Mucosa of rectum (tissue), 2 donors: ENCODE data around the gene TSEN54.
A peak's percentile ranks its signal among the peaks of the same experiment; 100 is the strongest.

Source experiments
- H3K27ac ChIP-seq, 2 donors: one replicate each; pipeline ENCODE4 v1.7.0; 2013; ENCODE audit warnings: inconsistent platforms in 2 of 2, low read depth in 2 of 2, low read length in 2 of 2
- H3K27me3 ChIP-seq, 2 donors: one replicate each; pipeline ENCODE4 v1.7.0; 2013; ENCODE audit warnings: low read length in 2 of 2; ENCODE audit not compliant: control insufficient read depth in 2 of 2, insufficient read depth in 2 of 2
- H3K36me3 ChIP-seq, 2 donors: one replicate each; pipeline ENCODE4 v1.7.0; 2013; ENCODE audit warnings: low read length in 2 of 2; ENCODE audit not compliant: control insufficient read depth in 2 of 2, insufficient read depth in 2 of 2
- H3K4me1 ChIP-seq, 2 donors: one replicate each; pipeline ENCODE4 v1.7.0; 2013; ENCODE audit warnings: low read length in 2 of 2, mild to moderate bottlenecking in 1 of 2; ENCODE audit not compliant: control insufficient read depth in 2 of 2, insufficient read depth in 2 of 2
- H3K4me3 ChIP-seq, 2 donors: one replicate each; pipeline ENCODE4 v1.7.0; 2013; ENCODE audit warnings: low read length in 2 of 2
- H3K9ac ChIP-seq, 2 donors: one replicate each; pipeline ENCODE4 v1.7.0; 2013; ENCODE audit warnings: low read length in 2 of 2, low read depth in 1 of 2, mild to moderate bottlenecking in 1 of 2
- H3K9me3 ChIP-seq, 2 donors: one replicate each; pipeline ENCODE4 v1.7.0; 2013; ENCODE audit warnings: low read length in 2 of 2; ENCODE audit not compliant: control insufficient read depth in 2 of 2
- donor health status: healthy.
- donor health status: Normal muscosa, but diverticular disease.

Gene TSEN54

DNA sequence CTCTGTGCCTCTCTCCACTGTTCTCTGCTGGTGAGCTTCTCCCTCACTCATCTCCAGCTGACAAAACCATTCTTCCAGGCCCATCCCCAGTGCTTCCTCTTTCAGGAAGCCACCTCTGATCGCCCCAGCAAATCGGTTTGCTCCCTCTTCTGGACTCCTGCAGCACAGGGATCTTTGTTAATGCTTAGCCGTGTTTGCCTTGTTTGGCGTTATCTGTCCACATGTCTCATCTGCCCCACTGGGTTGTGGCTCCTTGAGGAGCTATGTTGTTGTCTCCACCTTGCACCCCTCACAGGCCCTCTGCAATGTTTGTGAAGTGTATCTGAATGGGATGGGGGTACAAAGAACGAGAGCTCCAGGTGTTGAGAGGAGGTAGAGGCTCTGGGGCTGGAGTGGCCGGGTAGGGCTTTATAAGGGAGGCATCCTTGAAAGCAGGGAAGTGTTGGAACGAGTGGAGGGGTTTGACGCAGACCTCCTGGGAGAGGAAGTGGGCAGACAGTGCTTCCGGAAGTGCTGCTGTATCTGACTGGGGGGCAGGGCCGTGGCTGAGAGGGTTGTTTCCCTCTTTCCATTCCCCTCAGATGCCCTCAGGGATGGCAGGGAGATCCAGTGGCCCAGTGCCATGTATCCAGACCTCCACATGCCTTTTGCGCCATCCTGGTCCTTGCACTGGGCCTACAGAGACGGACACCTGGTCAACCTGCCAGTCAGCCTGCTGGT lies 28.8 kb upstream of the TSEN54 start:
- Histone ChIP-seq H3K9ac (no peak overlapping the region), H3K27me3 (no peaks in the 10 kb centered on the region), H3K9me3 (no peaks in the 10 kb centered on the region), H3K27ac (peak overlapping the region; percentile 46 to 70), H3K4me3 (peak overlapping the region; percentile 11 to 14), H3K4me1 (peaks cover 16 to 20% of the 10 kb centered on the region in 2 donors), H3K36me3 (peaks cover 15 to 21% of the 10 kb centered on the region in 2 donors)

DNA sequence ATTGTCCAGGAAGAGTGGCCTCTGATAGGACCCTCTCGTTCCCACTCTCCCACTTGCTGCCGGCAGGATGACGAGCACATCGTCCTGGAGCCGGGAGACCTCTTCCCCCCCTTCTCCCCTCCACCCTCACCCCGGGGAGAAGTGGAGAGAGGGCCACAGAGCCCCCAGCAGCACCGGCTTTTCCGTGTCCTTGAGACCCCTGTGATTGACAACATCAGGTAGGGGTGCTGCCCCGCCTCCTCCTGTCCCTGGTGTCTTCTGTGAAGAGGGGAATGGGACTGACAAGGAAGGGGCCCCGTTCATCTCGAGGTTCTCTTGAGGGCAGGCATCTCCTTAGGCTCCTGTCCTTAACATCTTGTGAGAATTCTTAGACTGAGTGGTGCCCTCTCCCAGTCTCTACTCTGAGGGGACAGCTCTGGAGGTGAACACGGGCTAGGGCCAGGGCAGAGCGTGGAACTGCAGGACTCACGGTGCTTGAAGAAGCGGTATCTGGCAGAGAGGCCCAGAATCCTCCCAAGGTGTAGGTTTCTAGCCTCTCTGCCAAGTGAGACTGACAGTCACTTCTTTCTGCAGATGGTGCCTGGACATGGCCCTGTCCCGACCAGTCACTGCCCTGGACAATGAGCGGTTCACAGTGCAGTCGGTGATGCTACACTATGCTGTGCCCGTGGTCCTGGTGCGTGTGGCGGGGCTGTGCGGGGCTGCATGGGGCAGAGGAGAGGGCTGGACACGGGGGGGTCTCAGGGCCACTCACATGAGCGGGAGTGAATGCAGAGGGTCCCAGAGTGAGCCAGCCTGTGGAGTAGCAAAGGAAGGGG lies 27.4 kb upstream of the TSEN54 start:
- H3K27me3 ChIP-seq, result no peaks in the 10 kb centered on the region
- no peak overlapping the region for H3K4me3 ChIP-seq
- no peak overlapping the region for H3K9ac ChIP-seq
- H3K27ac ChIP-seq, result no peak overlapping the region
- H3K9me3 ChIP-seq, result no peaks in the 10 kb centered on the region
- peaks cover 27 to 31% of the 10 kb centered on the region in 2 donors for H3K36me3 ChIP-seq
- peaks cover 16 to 20% of the 10 kb centered on the region in 2 donors for H3K4me1 ChIP-seq

DNA sequence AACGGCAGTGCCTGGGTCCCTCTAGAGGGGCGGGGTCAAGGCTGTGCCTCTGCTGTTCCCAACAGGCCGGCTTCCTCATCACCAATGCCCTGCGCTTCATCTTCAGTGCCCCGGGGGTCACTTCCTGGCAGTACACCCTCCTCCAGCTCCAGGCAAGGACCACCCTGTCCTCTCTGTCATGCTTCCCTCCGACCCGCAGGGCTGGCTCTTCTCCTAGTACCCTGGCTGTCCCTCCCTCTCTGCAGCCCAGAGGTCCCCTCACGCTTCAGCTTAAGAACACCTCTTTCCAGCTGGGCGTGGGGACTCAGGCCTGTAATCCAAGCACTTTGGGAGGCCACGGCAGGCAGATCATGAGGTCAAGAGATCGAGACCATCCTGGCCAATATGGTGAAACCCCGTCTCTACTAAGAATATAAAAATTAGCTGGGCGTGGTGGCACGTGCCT lies 26.8 kb upstream of the TSEN54 start:
- H3K36me3 ChIP-seq, result peaks cover 32 to 37% of the 10 kb centered on the region in 2 donors
- no peaks in the 10 kb centered on the region for H3K9me3 ChIP-seq
- peaks cover 16 to 20% of the 10 kb centered on the region in 2 donors for H3K4me1 ChIP-seq
- H3K4me3 ChIP-seq, result no peak overlapping the region
- H3K9ac ChIP-seq, result peak overlapping the region in 1 of 2 donors; percentile 64
- H3K27ac ChIP-seq, result peak overlapping the region in 1 of 2 donors; percentile 85
- H3K27me3 ChIP-seq, result no peaks in the 10 kb centered on the region

DNA sequence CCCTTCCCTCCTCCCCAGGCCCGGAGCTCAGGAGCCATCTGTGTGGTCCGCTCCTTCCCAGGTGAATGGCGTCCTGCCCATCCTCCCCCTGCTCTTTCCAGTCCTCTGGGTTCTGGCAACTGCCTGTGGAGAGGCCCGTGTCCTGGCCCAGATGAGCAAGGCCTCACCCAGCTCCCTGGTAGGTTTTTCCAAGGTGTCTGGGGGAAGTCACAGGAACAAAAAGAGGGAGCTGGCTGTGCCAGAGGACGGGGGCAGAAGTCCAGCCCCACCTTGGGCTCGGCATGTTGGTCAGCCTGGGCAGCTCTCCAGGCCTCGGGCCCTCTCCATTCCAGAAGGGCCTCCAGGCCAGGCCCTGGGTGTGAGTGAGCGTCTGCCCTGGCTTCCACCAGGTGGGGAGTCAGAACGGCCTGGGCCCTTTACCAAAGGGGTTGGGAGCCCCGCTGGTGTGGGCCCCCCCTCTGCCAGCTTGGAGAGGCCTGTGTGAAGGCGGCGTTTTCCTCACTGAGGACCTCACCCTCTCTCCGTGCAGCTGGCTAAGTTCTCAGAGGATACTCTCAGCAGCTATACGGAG lies 26.1 kb upstream of the TSEN54 start:
- Histone ChIP-seq H3K9ac (peak overlapping the region in 1 of 2 donors; percentile 64), H3K27me3 (no peaks in the 10 kb centered on the region), H3K9me3 (no peaks in the 10 kb centered on the region), H3K4me3 (peak overlapping the region in 1 of 2 donors; percentile 20), H3K36me3 (peaks cover 36 to 44% of the 10 kb centered on the region in 2 donors), H3K27ac (peak overlapping the region; percentile 52 to 85), H3K4me1 (peaks cover 16 to 20% of the 10 kb centered on the region in 2 donors)

DNA sequence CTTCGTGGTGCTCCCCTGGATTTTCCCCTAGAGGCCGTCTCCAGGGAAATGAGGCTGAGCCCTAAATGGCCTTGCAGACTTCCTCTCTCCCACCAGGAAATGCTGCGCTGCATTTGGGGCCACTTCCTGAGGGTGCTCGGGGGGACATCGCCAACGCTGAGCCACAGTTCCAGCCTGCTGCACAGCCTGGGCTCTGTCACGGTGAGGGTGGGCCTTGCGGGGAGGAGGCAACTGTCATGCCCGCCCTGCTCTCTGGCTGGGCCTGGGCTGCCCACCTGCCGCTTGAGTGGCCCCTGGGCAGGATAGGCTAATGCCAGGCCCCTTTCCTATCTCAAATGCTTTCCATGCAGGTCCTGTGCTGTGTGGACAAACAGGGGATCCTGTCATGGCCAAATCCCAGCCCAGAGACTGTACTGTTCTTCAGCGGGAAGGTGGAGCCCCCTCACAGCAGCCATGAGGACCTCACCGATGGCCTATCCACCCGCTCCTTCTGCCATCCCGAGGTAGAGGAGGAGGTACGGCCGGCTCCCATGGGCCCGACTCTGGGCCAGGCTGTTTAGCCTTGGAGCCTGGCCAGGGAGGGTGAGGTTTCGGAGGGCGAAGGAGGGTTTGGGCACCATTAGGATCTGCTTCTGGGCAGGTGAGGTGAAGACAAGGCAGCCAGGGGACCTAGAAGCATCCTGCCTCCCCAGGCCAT lies 25.2 kb upstream of the TSEN54 start:
- Histone ChIP-seq H3K4me1 (peaks cover 16 to 20% of the 10 kb centered on the region in 2 donors), H3K27ac (peak overlapping the region; percentile 52 to 85), H3K36me3 (peaks cover 44 to 46% of the 10 kb centered on the region in 2 donors), H3K4me3 (no peak overlapping the region), H3K9me3 (no peaks in the 10 kb centered on the region), H3K27me3 (no peaks in the 10 kb centered on the region), H3K9ac (peak overlapping the region in 1 of 2 donors; percentile 64)

DNA sequence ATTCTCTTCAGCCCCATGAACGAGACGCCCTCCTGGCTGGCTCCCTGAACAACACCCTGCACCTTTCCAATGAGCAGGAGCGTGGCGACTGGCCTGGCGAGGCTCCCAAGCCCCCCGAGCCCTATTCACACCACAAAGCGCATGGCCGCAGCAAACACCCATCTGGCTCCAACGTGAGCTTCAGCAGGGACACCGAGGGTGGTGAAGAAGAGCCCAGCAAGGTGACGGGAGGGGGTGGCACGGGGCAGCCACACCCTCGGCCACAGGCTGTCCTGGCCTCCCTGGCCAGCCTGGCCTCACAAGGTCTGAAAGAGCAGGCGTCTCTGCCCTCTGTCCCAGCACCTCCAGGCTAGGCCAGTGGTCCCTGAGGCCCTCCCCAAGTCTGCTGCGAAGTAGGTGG lies 24.6 kb upstream of the TSEN54 start:
- no peaks in the 10 kb centered on the region for H3K9me3 ChIP-seq
- H3K4me3 ChIP-seq, result no peak overlapping the region
- H3K27me3 ChIP-seq, result no peaks in the 10 kb centered on the region
- peaks cover 16 to 19% of the 10 kb centered on the region in 2 donors for H3K4me1 ChIP-seq
- peaks cover 46 to 48% of the 10 kb centered on the region in 2 donors for H3K36me3 ChIP-seq
- H3K9ac ChIP-seq, result no peak overlapping the region
- no peak overlapping the region for H3K27ac ChIP-seq

DNA sequence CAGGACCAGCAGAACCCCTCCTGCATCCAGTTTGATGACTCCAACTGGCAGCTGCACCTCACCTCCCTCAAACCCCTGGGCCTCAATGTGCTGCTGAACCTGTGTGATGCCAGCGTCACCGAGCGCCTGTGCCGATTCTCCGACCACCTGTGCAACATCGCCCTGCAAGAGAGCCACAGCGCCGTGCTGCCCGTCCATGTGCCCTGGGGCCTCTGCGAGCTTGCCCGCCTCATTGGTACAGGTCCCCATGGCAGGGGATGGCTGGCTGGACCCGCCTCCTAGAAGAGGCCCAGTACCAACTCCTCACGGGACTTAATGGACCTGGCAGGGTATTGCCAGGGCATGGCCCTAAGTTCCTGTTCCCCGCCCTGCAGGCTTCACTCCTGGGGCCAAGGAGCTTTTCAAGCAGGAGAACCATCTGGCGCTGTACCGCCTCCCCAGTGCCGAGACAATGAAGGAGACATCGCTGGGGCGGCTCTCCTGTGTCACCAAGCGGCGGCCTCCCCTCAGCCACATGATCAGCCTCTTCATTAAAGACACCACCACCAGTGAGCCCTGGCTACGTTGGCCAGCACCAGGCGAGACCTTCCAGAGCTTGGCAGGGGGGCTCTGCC lies 23.7 kb upstream of the TSEN54 start:
- Histone ChIP-seq H3K9ac (no peak overlapping the region), H3K27ac (no peak overlapping the region), H3K36me3 (peaks cover 49 to 51% of the 10 kb centered on the region in 2 donors), H3K27me3 (no peaks in the 10 kb centered on the region), H3K9me3 (no peaks in the 10 kb centered on the region), H3K4me1 (peaks cover 10 to 16% of the 10 kb centered on the region in 2 donors), H3K4me3 (no peak overlapping the region)

DNA sequence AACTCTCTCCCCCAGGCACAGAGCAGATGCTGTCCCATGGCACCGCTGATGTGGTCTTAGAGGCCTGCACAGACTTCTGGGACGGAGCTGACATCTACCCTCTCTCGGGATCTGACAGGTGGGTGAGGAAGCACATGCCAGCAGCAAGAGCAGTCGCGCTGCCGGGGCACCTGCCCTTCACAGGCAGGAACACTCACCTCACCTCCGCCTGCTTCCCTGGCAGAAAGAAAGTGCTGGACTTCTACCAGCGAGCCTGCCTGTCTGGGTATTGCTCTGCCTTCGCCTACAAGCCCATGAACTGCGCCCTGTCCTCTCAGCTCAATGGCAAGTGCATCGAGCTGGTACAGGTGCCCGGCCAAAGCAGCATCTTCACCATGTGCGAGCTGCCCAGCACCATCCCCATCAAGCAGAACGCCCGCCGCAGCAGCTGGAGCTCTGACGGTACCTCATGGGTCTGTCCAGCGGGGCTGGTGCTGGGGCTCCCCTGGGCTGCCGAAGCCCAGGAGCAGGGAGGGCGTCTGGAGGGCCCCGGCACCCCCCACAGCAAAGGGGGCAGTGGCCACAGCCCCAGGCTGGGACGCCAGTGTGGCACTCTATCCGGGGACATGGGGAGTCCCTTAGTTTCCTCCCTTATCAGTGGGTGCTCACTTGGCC lies 22.7 kb upstream of the TSEN54 start:
- Histone ChIP-seq H3K4me1 (peaks cover 6 to 16% of the 10 kb centered on the region in 2 donors), H3K27me3 (no peaks in the 10 kb centered on the region), H3K4me3 (no peak overlapping the region), H3K36me3 (peaks cover 56 to 57% of the 10 kb centered on the region in 2 donors), H3K9me3 (no peaks in the 10 kb centered on the region), H3K9ac (no peak overlapping the region), H3K27ac (no peak overlapping the region)

DNA sequence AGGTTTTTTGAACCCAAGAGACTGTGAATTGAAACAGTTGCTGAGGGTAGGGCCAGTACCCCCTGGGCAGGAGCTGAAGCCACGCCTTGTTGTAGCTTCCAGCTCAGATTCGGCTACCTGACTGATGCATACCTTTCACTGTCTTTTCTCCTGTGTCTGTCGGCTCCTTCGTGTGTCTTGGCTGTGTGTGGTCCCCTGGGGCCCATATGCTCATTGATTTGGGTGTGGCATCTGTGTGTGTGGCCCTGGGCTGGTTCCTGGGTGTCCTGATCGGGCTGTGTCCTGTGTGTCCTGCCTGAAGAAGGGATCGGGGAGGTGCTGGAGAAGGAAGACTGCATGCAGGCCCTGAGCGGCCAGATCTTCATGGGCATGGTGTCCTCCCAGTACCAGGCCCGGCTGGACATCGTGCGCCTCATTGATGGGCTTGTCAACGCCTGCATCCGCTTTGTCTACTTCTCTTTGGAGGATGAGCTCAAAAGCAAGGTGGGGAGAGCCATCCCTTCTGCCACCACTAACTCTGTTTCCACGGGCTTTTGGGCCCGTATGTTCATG lies 21.9 kb upstream of the TSEN54 start:
- Histone ChIP-seq H3K4me1 (peaks cover 6 to 15% of the 10 kb centered on the region in 2 donors), H3K36me3 (peaks cover 61 to 62% of the 10 kb centered on the region in 2 donors), H3K4me3 (no peak overlapping the region), H3K27me3 (no peaks in the 10 kb centered on the region), H3K9ac (no peak overlapping the region), H3K9me3 (no peaks in the 10 kb centered on the region), H3K27ac (no peak overlapping the region)
